IMR-90 (cell line): Measurements from ENCODE around the gene TWSG1.

Source experiments
- FOS ChIP-seq: fragments of 150-350 bp; IDR thresholded peaks from 2 replicates; pipeline ENCODE4 v1.6.1; 2016; ENCODE audit warnings: low read depth, low read length
- MXI1 ChIP-seq: IDR thresholded peaks from 2 replicates; pipeline ENCODE4 v1.6.1; 2012; ENCODE audit warnings: low read depth, mild to moderate bottlenecking, low read length, moderate library complexity, borderline replicate concordance
- SMC3 ChIP-seq: fragments of 150-350 bp; IDR thresholded peaks from 2 replicates; pipeline ENCODE4 v1.6.1; 2016; ENCODE audit warnings: low read depth, mild to moderate bottlenecking, antibody characterized with exemption, low read length, moderate library complexity
- TF ChIP-seq, protein P1 (sequence below): conservative IDR thresholded peaks from 2 replicates; pipeline ENCODE4 v1.5.1; 2012; ENCODE audit warnings: mild to moderate bottlenecking, low read depth, low read length, improper control_type of control experiment

DNA sequence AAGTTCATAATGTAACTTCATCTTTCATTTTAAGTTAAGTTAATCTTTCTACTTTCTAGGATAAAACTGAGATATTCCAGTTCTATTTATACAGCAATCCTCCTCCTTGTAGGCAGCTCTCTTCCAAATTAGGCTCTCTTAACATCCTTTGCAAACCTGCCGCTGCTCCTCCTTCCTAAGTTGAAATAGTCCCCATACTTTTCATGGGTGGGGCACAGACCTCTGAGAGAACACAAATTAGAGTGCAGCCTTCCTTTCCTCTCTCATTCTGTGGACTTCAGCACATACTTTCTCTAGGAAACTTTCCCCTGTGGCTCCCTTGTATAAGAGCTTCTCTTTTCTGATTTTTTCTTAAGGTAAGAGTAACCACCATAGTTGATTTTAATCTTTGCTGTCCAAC lies 28.3 kb downstream of the TWSG1 start:
- TF ChIP-seq FOS: no peak
- TF ChIP-seq MXI1: no peak
- TF ChIP-seq, protein P1, sequence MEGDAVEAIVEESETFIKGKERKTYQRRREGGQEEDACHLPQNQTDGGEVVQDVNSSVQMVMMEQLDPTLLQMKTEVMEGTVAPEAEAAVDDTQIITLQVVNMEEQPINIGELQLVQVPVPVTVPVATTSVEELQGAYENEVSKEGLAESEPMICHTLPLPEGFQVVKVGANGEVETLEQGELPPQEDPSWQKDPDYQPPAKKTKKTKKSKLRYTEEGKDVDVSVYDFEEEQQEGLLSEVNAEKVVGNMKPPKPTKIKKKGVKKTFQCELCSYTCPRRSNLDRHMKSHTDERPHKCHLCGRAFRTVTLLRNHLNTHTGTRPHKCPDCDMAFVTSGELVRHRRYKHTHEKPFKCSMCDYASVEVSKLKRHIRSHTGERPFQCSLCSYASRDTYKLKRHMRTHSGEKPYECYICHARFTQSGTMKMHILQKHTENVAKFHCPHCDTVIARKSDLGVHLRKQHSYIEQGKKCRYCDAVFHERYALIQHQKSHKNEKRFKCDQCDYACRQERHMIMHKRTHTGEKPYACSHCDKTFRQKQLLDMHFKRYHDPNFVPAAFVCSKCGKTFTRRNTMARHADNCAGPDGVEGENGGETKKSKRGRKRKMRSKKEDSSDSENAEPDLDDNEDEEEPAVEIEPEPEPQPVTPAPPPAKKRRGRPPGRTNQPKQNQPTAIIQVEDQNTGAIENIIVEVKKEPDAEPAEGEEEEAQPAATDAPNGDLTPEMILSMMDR: no peak
- TF ChIP-seq SMC3: no peak
